HepG2 (cell line): Measurements from ENCODE around the gene XPNPEP1. TPM values are rescaled to one million over a fixed set of nuclear protein-coding genes. Genes with fewer than 3 reads are reported as not detected.

Source experiments
- PITX1 ChIP-seq: sonication (generic); formaldehyde crosslinking; IDR thresholded peaks from 2 replicates; pipeline ENCODE4 v1.5.1; 2020; ENCODE audit warnings: mild to moderate bottlenecking, missing genetic modification reagents
- RBAK ChIP-seq: sonication (generic); formaldehyde crosslinking; IDR thresholded peaks from 2 replicates; pipeline ENCODE4 v1.5.1; 2020; ENCODE audit warnings: mild to moderate bottlenecking, missing genetic modification reagents
- SATB2 ChIP-seq: sonication (generic); formaldehyde crosslinking; IDR thresholded peaks from 2 replicates; pipeline ENCODE4 v1.5.0; 2020; ENCODE audit warnings: missing genetic modification reagents
- SIX4 ChIP-seq: sonication (generic); formaldehyde crosslinking; IDR thresholded peaks from 2 replicates; pipeline ENCODE4 v1.4.0; 2020; ENCODE audit warnings: missing genetic modification reagents
- SNAPC4 ChIP-seq: sonication (generic); formaldehyde crosslinking; IDR thresholded peaks from 2 replicates; pipeline ENCODE4 v1.4.0; 2020; ENCODE audit warnings: mild to moderate bottlenecking, missing genetic modification reagents
- SP2 ChIP-seq: sonication (generic); formaldehyde crosslinking; IDR thresholded peaks from 2 replicates; pipeline ENCODE4 v1.5.1; 2020; ENCODE audit warnings: mild to moderate bottlenecking, missing genetic modification reagents
- ZFP82 ChIP-seq: sonication (generic); formaldehyde crosslinking; IDR thresholded peaks from 2 replicates; pipeline ENCODE4 v1.5.1; 2020; ENCODE audit warnings: mild to moderate bottlenecking, missing genetic modification reagents, borderline replicate concordance
- ZNF207 ChIP-seq: fragments of 450-650 bp; IDR thresholded peaks from 2 replicates; pipeline ENCODE4 v1.6.1; 2016; ENCODE audit warnings: antibody characterized with exemption, borderline replicate concordance
- ZNF276 ChIP-seq: sonication (generic); formaldehyde crosslinking; IDR thresholded peaks from 2 replicates; pipeline ENCODE4 v1.4.0; 2020; ENCODE audit warnings: mild to moderate bottlenecking, low read depth, missing genetic modification reagents
- ZNF296 ChIP-seq: sonication (generic); formaldehyde crosslinking; conservative IDR thresholded peaks from 2 replicates; pipeline ENCODE4 v1.5.0; 2020; ENCODE audit warnings: mild to moderate bottlenecking, missing genetic modification reagents
- ZNF512 ChIP-seq: sonication (generic); formaldehyde crosslinking; IDR thresholded peaks from 2 replicates; pipeline ENCODE4 v1.4.0; 2020; ENCODE audit warnings: mild to moderate bottlenecking, missing genetic modification reagents
- ZNF574 ChIP-seq: sonication (generic); formaldehyde crosslinking; IDR thresholded peaks from 2 replicates; pipeline ENCODE4 v1.4.0; 2020; ENCODE audit warnings: missing genetic modification reagents
- ZNF576 ChIP-seq: sonication (generic); formaldehyde crosslinking; IDR thresholded peaks from 2 replicates; pipeline ENCODE4 v1.4.0; 2020; ENCODE audit warnings: mild to moderate bottlenecking, missing genetic modification reagents
- ZNF703 ChIP-seq: sonication (generic); formaldehyde crosslinking; IDR thresholded peaks from 2 replicates; pipeline ENCODE4 v1.5.1; 2020; ENCODE audit warnings: missing genetic modification reagents, mild to moderate bottlenecking, moderate library complexity, borderline replicate concordance
- polyA plus RNA-seq, 8 experiments: library from polyadenylated mRNA; depleted of rRNA in 3 of 8; stranded (reverse) in 7 of 8; unstranded in 1 of 8; fragments of >200 nt; fragmentation: Illumina TruSeq in 4 of 8; extraction: Trizol in 4 of 8; gene quantifications; 2 replicates each; pipeline versions ENCODE4 v1.2.1 to v1.2.3, GENCODE V29; 2011 to 2016; ENCODE audit warnings: low read depth in 4 of 8, missing spikeins in 1 of 8, mixed read lengths in 1 of 8; ENCODE audit not compliant: insufficient read depth in 1 of 8
- total RNA-seq, 5 experiments: library from RNA; depleted of rRNA; stranded (reverse); fragments of >200 nt; fragmentation: Illumina TruSeq; extraction: Trizol; gene quantifications; 2 replicates each; pipeline ENCODE4 v1.2.3, GENCODE V29; 2016; ENCODE audit warnings: low read depth in 1 of 5

The XPNPEP1 gene
- total and polyA plus RNA-seq, 2 of the 13 experiments (the other 11 are each of a cell fraction or from before 2014, with no cell fraction given) = 30.3 to 55.5 TPM

GRCh38 chr10:109883859-109884771 lies 39.2 kb downstream of the XPNPEP1 start (continued):
- TF ChIP-seq SNAPC4 (CRISPR knock-in tag) (no peak), ZNF576 (CRISPR knock-in tag) (no peak), ZNF703 (CRISPR knock-in tag) (no peak), SATB2 (CRISPR knock-in tag) (no peak), ZFP82 (CRISPR knock-in tag) (no peak), ZNF276 (CRISPR knock-in tag) (no peak), SIX4 (no peak), SP2 (CRISPR knock-in tag) (no peak), ZNF512 (no peak), RBAK (CRISPR knock-in tag) (no peak), ZNF296 (CRISPR knock-in tag) (no peak), ZNF207 (no peak), PITX1 (CRISPR knock-in tag) (no peak), ZNF574 (CRISPR knock-in tag) (no peak)
